ENCODE measurements around the gene FAM114A1.

FAM114A1 gene

GRCh38 chr4:38867478-38868058 is at the start of gene FAM114A1:
Gene FAM114A1 (plus strand): TSS chr4:38867806. CDS start chr4:38878079, 10,273 bp downstream.
- Histone ChIP-seq H3K4me2 (ENCODE audit: low read length) (peak within 1 kb of the TSS; percentile 88), H4K20me1 (ENCODE audit: insufficient read depth, low read length) (no peaks in the 10 kb centered on the region), H3K79me2 (ENCODE audit: low read length) (no peaks in the 10 kb centered on the region), H3K9ac (ENCODE audit: low read length) (peak within 1 kb of the TSS; percentile 77), H3K27ac (ENCODE audit: low read length) (no peak within 1 kb of the TSS), H3K36me3 (replicated peaks; ENCODE audit: low read depth, low read length) (no peaks in the 10 kb centered on the region), H2AFZ (ENCODE audit: low read depth, low read length) (peak within 1 kb of the TSS; percentile 91), H3K4me1 (ENCODE audit: low read length) (peaks cover 16% of the 10 kb centered on the region), H3K27me3 (ENCODE audit: low read depth, low read length) (no peaks in the 10 kb centered on the region), H3K4me3 (ENCODE audit: low read length) (peak within 1 kb of the TSS; percentile 81), H3K9me3 (ENCODE audit: insufficient read depth, low read length) (no peaks in the 10 kb centered on the region)
- TF ChIP-seq CTCF (IDR thresholded peaks at IDR 0.05; ENCODE audit: low read depth, low read length): no peak
- TF ChIP-seq EZH2phosphoT487 (IDR thresholded peaks at IDR 0.05; ENCODE audit: low read depth): no peak

GRCh38 chr4:38818441-38818976 is 49.1 kb upstream of the FAM114A1 start:
- Histone ChIP-seq H3K9ac (ENCODE audit: low read length) (peak overlapping the region; percentile 84), H3K4me2 (ENCODE audit: low read length) (peak overlapping the region; percentile 90), H3K36me3 (replicated peaks; ENCODE audit: low read depth, low read length) (peaks cover 39% of the 10 kb centered on the region), H2AFZ (ENCODE audit: low read depth, low read length) (no peak overlapping the region), H3K79me2 (ENCODE audit: low read length) (peaks cover 11% of the 10 kb centered on the region), H3K27me3 (ENCODE audit: low read depth, low read length) (no peaks in the 10 kb centered on the region), H3K9me3 (ENCODE audit: insufficient read depth, low read length) (peaks cover 10% of the 10 kb centered on the region; the same call in 1 of the 2 replicates), H3K4me1 (ENCODE audit: low read length) (peaks cover 68% of the 10 kb centered on the region), H3K4me3 (ENCODE audit: low read length) (peak overlapping the region; percentile 61; the same call in 1 of the 2 replicates), H4K20me1 (ENCODE audit: insufficient read depth, low read length) (no peaks in the 10 kb centered on the region), H3K27ac (ENCODE audit: low read length) (peak overlapping the region; percentile 97)
- TF ChIP-seq CTCF (IDR thresholded peaks at IDR 0.05; ENCODE audit: low read depth, low read length) (0 out of 2 replicates have a peak, but pooled peaks have one; percentile 6), EZH2phosphoT487 (IDR thresholded peaks at IDR 0.05; ENCODE audit: low read depth) (no peak)

- peak overlapping the region; percentile 61 for H3K4me3 ChIP-seq (ENCODE audit: low read length)
- H3K9me3 ChIP-seq (ENCODE audit: insufficient read depth, low read length): peaks cover 10% of the 10 kb centered on the region; the same call in 1 of the 2 replicates
- H3K27ac ChIP-seq (ENCODE audit: low read length): peak overlapping the region; percentile 97
- H3K27me3 ChIP-seq (ENCODE audit: low read depth, low read length): no peaks in the 10 kb centered on the region
- H3K4me1 ChIP-seq (ENCODE audit: low read length): peaks cover 68% of the 10 kb centered on the region
- H3K4me2 ChIP-seq (ENCODE audit: low read length): peak overlapping the region; percentile 90
- H2AFZ ChIP-seq (ENCODE audit: low read depth, low read length): no peak overlapping the region
- no peaks in the 10 kb centered on the region for H4K20me1 ChIP-seq (ENCODE audit: insufficient read depth, low read length)
- TF ChIP-seq EZH2phosphoT487 (IDR thresholded peaks at IDR 0.05; ENCODE audit: low read depth) (no peak), CTCF (IDR thresholded peaks at IDR 0.05; ENCODE audit: low read depth, low read length) (no peak)
- peaks cover 39% of the 10 kb centered on the region for H3K36me3 ChIP-seq (replicated peaks; ENCODE audit: low read depth, low read length)
- peaks cover 11% of the 10 kb centered on the region for H3K79me2 ChIP-seq (ENCODE audit: low read length)
- H3K9ac ChIP-seq (ENCODE audit: low read length): peak overlapping the region; percentile 84
These were observed 48.0 kb upstream of the FAM114A1 start for GRCh38 chr4:38819569-38819968.

- Histone ChIP-seq H3K4me3 (ENCODE audit: low read length) (peak overlapping the region; percentile 61), H2AFZ (ENCODE audit: low read depth, low read length) (no peak overlapping the region), H3K36me3 (replicated peaks; ENCODE audit: low read depth, low read length) (peaks cover 35% of the 10 kb centered on the region), H3K9me3 (ENCODE audit: insufficient read depth, low read length) (peaks cover 10% of the 10 kb centered on the region; the same call in 1 of the 2 replicates), H3K4me1 (ENCODE audit: low read length) (peaks cover 60% of the 10 kb centered on the region), H3K4me2 (ENCODE audit: low read length) (peak overlapping the region; percentile 90), H3K79me2 (ENCODE audit: low read length) (peaks cover 6% of the 10 kb centered on the region), H4K20me1 (ENCODE audit: insufficient read depth, low read length) (no peaks in the 10 kb centered on the region), H3K27ac (ENCODE audit: low read length) (peak overlapping the region; percentile 97), H3K9ac (ENCODE audit: low read length) (peak overlapping the region; percentile 84), H3K27me3 (ENCODE audit: low read depth, low read length) (no peaks in the 10 kb centered on the region)
- TF ChIP-seq CTCF (IDR thresholded peaks at IDR 0.05; ENCODE audit: low read depth, low read length) (no peak), EZH2phosphoT487 (IDR thresholded peaks at IDR 0.05; ENCODE audit: low read depth) (no peak)
These were observed 47.1 kb upstream of the FAM114A1 start for GRCh38 chr4:38820329-38821061.

Data from OCI-LY3 (cell line).